Subcutaneous adipose tissue (tissue), 4 donors: ENCODE data around the gene RHOF. TPM values are rescaled to one million over a fixed set of nuclear protein-coding genes. Genes with fewer than 3 reads are reported as not detected.

ENCODE experiments used
- CTCF ChIP-seq: fragments of 450-650 bp; IDR thresholded peaks from one replicate; pipeline ENCODE4 v1.5.1; 2016; ENCODE audit warnings: low read depth, mild to moderate bottlenecking, control low read depth, antibody characterized with exemption, moderate library complexity
- total RNA-seq, 4 donors: library from RNA; depleted of rRNA; stranded (reverse); fragments of >200 nt; gene quantifications; one replicate each; pipeline ENCODE4 v1.1.0, GENCODE V29; 2016

RHOF gene
- total RNA-seq, 4 donors from 2014 or later, result 1.6 to 17.0 (median 11.4) TPM

DNA sequence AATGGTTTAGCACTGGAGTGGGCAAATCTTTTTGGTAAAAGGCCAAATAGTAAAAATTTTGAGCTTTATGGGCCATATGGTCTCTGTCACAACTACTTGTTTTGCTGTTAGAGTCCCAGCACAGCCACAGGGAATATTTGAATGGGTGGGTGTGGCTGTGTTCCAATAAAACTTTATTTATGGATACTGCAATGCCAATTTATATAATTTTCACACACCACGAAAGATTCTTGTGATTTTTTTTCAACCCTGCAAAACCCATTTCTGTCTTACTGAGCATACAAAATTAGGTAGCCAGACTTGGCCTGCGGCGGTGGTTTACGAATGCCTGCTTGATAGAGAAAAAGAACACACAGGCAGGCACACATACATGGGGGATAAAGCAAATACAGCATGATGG is 52.6 kb downstream of the RHOF start:
- no peak for TF ChIP-seq CTCF

- TF ChIP-seq CTCF, result no peak
These were observed 55.1 kb downstream of the RHOF start for GRCh38 chr12:121738340-121738858.

GRCh38 chr12:121733849-121734248 is 59.6 kb downstream of the RHOF start:
- no peak for TF ChIP-seq CTCF

DNA sequence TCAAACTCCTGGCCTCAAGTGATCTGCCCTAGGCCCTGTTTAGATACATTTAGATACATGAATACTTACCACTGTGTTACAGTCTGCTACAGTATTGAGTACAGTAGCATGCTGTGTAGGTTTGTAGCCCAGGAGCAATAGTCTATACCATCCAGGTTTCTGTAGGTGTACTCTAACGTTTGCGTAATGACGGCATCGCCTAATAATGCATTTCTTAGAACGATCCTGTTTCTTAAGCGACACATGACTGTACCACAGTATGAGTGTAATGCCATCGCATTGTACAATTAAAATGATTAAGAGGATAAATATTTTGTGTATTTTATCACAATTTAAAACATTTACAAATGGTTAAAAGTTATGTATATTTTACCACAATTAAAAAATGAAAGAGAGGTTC is 62.0 kb downstream of the RHOF start:
- TF ChIP-seq CTCF, result no peak

GRCh38 chr12:121729021-121729420 is 64.5 kb downstream of the RHOF start:
- no peak for TF ChIP-seq CTCF

Other genes starting within 250 kb of the RHOF start
- 10 to 100 TPM; 13.9 to 22.6 (median 16.2) TPM for gene KDM2B, start 212.7 kb downstream of the RHOF start, total RNA-seq
- 1 to 10 TPM; 5.1 to 8.3 (median 6.8) TPM for gene ORAI1, start 167.2 kb downstream of the RHOF start, total RNA-seq
- 1 to 10 TPM in 1 of 4 donors, not detected in 3; 1.3 TPM for gene MORN3, start 124.0 kb downstream of the RHOF start, total RNA-seq
- 10 to 100 TPM in 1 of 4 donors, 1 to 10 TPM in 3; 2.7 to 15.4 (median 3.2) TPM for gene TMEM120B, start 80.9 kb downstream of the RHOF start, total RNA-seq
- 10 to 100 TPM in 1 of 4 donors, 1 to 10 TPM in 3; 3.7 to 14.7 (median 6.4) TPM for gene SETD1B, start 10.3 kb upstream of the RHOF start, total RNA-seq
- under 1 TPM; 0.34 to 0.94 (median 0.74) TPM for gene HPD, start 65.2 kb upstream of the RHOF start, total RNA-seq
- 10 to 100 TPM; 31.1 to 92.7 (median 61.1) TPM for gene PSMD9, start 95.1 kb upstream of the RHOF start, total RNA-seq
- gene CFAP251, start 124.9 kb upstream of the RHOF start, total RNA-seq, result 10 to 100 TPM in 2 of 4 donors, 1 to 10 TPM in 2; 4.6 to 18.5 (median 9.6) TPM
- gene BCL7A, start 228.2 kb upstream of the RHOF start, total RNA-seq, result 1 to 10 TPM; 2.1 to 7.3 (median 3.7) TPM